Measurements from ENCODE around the gene ZSCAN5A.
"Not testable (repeated sequence)": the region's sequence is repeated elsewhere in the genome, so short reads cannot be mapped to it uniquely, and the experiment has no call there.

ZSCAN5A gene

DNA sequence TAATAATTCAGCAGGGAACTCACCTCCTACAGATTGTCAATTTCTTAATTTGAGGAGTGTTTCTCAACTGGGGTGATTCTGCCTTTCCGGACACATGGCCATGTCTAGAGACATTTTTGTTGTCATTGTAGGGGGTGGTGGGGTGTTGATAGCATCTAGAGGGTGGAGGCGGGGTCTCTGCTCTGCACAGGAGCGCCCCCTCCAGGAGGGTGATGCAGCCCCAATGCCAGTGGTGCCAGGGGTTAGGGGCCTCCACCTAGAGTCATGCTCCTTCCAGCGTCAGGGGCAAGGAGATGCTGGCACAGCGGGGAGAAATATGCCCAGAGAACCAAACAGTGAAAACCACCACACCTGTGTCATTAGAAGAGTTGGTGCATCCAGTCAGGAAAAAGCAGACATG lies 107.1 kb downstream of the ZSCAN5A start:
- not testable (repeated sequence) for DNase-seq (ENCODE audit: low spot score)

DNA sequence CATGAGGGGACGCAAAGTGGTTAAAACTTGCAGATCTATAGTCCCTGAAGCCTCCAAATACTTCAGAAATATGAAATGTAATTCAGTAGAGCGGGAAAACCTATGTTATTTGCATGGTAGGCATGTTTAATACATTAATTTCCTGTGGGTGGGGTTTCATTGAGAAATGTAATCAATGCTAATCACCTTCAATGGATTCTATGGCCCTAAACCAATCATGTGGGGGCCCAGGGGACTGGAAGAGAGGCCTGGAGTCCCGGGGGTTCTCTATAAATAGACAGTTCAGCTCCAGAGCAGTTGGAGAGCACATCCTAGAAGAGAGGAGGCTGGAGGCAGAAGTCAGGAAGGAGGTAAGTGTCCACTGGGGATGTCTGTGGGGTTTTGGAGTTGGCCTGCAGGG lies 112.7 kb downstream of the ZSCAN5A start, which contains the start of gene ZSCAN5C:
TSS of gene ZSCAN5C (plus strand) at position 301 of the 400 bp plus-strand sequence. CDS start 3,641 bp downstream, outside the sequence.
- DNase-seq (ENCODE audit: low spot score), result no peak

DNA sequence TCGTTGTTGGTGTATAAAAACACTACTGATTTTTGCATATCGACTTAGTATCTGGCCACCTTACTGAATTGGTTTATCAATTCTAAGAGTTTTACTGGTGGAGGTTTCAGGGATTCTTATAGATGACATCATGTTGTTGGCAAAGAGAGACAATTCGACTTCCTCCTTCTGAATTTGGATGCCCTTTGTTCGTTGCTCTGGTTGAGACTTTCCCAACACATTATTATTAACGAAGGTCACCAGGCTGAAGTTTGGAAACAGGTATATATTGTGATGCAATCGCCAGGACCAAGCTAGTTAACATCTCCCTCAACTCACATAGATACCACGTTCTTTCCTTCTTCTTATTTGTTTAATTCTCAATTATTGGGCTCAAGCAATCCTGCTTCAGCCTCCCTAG lies 115.0 kb downstream of the ZSCAN5A start:
- DNase-seq (ENCODE audit: low spot score), result no peak

DNA sequence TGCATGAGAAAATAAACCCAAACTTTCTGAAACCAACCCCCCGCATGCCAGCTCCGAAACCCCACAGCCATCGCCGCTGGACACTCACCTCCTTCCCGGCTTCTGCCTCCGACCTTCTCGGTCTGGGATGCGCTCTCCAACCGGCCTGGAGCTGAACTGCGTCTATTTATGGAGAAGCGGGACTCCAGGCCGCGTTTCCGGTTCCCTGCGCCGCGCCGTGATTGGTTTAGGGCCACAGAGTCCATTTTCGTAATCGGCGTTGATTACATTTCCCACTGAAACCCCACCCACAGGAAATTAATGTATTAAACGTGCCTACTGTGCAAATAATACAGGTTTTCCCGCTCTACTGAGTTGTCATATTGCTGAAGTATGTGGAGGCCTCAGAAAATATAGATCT lies 117.0 kb downstream of the ZSCAN5A start, which contains the start of gene ZSCAN5B:
TSS of gene ZSCAN5B (minus strand) at position 138 of the 400 bp plus-strand sequence. CDS start 4,731 bp downstream, outside the sequence.
- not testable (repeated sequence) for DNase-seq (ENCODE audit: low spot score)

DNA sequence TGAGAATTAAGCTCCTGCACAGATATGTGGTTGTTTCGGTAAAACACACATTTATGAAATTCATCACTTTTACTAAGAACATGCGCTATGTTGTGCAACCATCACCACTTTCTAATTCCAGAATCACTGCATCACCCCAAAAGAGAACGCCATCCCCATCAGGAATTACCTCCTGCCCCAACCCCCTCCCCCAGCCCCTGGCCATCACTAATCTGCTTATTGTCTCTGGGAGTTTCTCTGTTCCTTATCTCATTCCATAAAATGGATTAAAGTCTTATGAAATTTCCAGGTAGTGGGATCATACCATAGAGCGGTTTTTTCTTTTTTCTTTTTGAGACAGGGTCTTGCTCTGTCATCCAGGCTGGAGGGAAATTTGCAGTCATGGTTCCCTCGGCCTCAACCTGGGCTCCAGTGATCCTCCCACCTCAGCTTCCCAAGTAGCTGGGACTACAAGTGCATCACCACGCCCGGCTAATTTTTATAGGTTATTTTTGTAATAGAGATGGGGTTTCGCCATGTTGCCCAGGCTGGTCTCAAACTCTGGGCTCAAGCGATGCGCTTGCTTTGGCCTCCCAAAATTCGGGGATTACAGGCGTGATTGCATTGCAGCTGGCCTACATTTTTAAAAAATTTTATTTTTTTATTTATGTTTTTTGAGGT lies 120.5 kb downstream of the ZSCAN5A start:
- no peak for DNase-seq (ENCODE audit: low spot score)

DNA sequence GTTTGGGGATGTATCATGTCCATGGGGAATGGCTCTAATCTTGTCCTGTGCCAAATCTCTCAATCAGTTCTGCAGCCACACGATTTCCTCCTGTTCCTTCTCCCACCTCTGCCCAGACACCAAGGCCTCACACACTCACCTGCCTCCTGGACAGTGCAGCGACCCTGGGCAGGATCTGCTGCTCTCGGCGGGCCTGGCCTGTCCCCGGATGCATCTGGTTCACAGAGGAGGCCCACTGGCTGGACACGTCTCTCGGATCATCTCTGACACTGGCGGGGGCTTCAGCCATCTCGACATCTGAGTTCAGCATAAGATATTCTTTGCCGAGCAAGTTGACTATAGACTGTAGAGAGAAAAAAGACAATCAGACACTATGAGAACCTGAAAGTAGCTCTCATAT lies 122.9 kb downstream of the ZSCAN5A start:
- no peak for DNase-seq (ENCODE audit: low spot score)

DNA sequence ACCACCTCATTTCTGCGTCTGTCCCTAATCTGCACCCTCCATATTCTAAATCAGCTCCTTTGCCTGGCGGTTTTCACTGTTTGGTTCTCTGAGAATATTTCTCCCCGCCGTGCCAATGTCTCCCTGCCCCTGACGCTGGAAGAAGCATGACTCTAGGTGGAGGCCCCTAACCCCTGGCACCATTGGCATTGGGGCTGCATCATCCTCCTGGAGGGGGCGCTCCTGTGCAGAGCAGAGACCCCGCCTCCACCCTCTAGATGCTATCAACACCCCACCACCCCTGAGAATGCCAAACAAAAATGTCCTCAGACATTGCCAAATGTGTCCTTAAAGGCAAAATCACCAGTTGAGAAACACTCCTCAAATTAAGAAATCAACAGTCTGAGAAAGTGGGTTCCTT lies 123.5 kb downstream of the ZSCAN5A start:
- DNase-seq (ENCODE audit: low spot score), result no peak

DNA sequence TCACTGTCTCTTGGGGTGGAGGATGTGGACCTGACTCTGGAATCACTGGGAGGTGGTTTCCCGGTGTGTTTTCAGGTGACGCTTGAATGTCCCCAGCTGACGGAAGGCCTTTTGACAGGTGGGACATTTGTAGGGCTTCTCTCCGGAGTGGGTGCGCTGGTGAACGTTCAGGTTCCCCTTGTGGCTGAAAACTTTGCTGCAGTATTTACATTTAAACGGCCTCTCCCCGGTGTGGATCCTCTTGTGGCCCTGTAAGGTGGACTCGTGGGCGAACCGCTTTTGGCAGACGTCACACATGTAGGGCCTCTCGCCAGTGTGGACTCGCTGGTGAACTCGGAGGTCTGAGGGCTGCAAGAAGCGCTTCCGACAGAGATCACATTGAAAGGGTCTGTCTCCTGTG lies 124.9 kb downstream of the ZSCAN5A start:
- DNase-seq (ENCODE audit: low spot score), result no peak

DNA sequence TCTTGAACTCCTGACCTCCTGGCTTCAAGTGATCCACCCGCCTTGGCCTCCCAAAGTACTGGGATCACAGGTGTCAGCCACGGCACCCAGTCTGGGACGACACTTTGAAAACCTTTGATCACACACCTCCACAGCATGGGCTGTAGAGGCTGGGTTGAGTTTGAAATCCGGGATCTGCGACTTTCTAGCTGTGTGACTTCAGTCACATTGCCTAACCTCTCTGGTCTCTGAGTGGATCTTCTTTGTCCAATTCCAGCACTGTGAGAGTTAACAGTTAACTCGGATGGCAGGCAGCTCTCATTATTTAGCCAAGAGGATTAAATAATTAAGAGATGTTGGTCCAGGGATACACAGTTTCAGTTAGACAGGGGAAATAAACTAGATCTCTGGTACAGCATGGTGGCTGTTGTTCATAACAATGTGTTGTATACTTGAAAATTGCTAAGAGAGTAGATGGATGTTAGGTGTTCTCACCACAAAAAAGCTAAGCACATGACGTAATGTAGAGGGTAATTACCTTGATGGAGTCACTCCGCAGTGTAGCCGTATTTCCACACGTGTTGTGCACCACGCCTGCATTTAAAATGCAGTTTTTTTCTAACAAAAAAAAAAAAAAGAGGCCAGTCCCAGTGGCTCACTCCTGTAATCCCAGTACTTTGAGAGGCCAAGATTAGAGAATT lies 136.9 kb downstream of the ZSCAN5A start:
- no peak for DNase-seq (ENCODE audit: low spot score)

DNA sequence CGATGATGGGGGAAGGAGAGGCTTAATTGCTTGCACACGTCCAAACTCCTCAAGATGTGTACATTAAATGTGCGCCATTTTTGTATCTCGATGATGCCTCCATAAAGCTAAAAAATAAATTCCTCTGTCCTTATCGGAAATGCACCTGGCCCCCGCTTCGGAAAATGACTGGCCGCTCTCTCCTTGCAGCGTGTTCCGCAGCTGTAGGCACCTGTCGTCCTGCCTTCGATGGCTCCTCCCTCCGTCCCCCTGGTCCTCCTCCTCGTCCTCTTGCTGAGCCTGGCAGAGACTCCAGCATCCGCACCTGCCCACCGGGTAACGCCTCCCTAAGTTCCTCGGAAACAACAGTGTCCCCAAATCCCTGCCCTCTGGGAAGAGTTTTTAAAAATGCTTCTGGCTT lies 137.8 kb downstream of the ZSCAN5A start:
- DNase-seq (ENCODE audit: low spot score), result no peak

DNA sequence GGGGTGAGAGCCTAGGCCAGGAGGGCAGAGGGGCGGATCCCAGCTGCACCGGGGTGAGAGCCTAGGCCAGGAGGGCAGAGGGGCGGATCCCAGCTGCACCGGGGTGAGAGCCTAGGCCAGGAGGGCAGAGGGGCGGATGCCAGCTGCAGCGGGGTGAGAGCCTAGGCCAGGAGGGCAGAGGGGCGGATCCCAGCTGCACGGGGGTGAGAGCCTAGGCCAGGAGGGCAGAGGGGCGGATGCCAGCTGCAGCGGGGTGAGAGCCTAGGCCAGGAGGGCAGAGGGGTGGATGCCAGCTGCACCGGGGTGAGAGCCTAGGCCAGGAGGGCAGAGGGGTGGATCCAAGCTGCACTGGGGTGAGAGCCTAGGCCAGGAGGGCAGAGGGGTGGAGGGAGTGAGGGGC lies 138.3 kb downstream of the ZSCAN5A start:
- not testable (repeated sequence) for DNase-seq (ENCODE audit: low spot score)

DNA sequence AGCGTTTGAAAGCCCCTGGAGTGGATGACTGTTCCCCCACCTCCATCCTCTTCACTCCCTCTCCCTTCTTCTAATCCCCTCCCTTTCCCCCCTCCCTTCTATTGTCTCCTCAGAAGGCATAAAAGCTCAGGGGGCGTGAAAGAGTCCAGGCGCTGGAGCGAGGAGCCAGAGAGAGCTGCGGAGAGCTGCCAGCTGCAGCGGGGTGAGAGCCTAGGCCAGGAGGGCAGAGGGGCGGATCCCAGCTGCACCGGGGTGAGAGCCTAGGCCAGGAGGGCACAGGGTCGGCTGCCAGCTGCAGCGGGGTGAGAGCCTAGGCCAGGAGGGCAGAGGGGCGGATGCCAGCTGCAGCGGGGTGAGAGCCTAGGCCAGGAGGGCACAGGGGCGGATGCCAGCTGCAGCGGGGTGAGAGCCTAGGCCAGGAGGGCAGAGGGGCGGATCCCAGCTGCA lies 138.8 kb downstream of the ZSCAN5A start, which contains the start of gene GALP:
TSS of gene GALP (plus strand) at position 148 of the 447 bp plus-strand sequence. CDS start 1,101 bp downstream, outside the sequence.
- not testable (repeated sequence) for DNase-seq (ENCODE audit: low spot score)

DNA sequence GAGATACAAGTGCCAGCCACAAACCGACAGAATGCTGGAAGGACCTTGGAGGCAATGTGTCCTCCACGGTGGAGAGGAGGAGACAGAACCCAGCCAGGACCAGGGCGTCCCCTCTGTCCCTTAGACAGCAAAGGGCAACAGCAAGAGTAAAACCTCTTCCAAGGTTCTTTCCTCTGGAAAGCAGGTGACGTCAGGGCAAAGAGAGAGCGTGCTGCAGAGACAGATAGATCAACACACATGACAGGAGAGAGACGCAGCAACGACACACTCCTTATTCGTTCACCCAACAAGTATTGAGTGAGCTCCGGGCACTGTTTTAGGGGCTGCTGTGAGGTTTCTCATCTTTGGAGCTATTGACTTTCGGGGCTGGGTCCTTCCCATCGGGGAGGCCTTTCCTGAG lies 140.1 kb downstream of the ZSCAN5A start:
- no peak for DNase-seq (ENCODE audit: low spot score)

DNA sequence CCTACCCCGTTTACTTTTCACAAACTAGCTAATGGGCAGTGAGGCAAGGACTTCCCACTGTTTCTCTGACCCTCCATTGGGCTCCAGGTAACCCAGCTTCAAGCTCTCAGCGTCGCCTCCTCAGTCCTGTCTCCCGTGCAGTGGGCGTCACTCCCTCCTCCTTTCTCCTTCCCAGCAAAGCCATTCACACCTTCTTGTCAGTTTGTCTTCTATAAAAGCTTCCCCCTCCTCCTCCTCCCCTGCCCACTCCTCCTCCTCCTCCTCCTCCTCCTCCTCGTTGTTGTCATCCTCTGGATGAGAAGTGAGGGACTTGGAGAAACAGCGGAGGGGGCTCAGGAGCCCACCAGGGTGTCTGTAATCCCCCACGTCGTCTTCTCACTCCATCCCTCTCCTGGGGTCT lies 140.6 kb downstream of the ZSCAN5A start:
- DNase-seq (ENCODE audit: low spot score), result no peak
